ENCODE results near the gene PTPRN2. TPM values are rescaled to one million over a fixed set of nuclear protein-coding genes. Genes with fewer than 3 reads are reported as not detected.

The PTPRN2 gene
- total RNA-seq, 2 donors from 2014 or later, result 26.1 to 55.5 TPM

DNA sequence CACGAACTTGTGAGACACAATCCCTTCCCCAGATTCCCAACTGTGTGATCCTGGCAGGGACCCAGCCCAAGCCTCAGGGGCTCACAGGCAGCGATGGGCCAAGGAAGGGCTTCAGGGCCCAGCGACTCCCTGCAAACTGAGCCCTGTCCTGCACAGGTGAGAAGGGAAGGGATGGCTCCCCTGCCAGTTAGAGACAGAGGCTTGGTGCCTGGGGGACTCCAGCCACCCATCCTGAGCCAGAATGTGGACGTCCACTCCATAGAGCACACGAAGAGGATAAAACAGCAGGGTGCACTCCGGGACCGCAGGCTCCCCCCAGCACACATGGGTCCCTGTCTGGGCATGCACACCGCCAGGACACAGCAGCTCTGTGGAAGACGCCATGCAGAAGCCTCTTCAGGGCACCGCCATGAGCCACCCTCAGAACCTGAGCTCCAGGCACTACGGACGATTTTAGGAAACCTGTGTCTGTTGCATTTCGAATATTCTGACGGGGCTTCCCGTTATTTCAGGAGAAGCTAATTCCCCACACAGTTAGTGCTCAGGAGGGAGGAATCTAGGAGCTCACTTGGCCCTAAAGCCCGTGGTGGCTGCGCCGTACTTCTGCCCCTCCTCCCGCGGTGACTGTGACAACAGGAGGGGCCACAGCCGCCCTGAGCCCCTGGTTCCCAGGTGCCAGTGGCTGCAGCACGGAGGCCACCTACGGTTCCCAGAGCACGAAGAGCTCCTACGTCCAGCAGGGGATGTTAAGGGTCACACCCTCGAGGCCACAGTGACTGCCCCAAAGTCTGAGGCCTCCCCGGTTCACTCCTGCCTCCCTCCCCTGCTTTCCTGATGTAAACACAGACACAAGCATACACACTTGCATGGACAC lies 326.0 kb downstream of the PTPRN2 start:
- DNase-seq (ENCODE audit: low spot score), result no peak
- H3K27me3 ChIP-seq (replicated peaks; ENCODE audit: insufficient read depth), result no peaks in the 10 kb centered on the region
- no peaks in the 10 kb centered on the region for H3K9me3 ChIP-seq
- WGBS, result 84% methylated on average over 27 of the region's 27 CpGs
- H3K27ac ChIP-seq, result no peak overlapping the region
- no peak overlapping the region for H3K4me3 ChIP-seq
- H3K36me3 ChIP-seq, result no peaks in the 10 kb centered on the region
- TF ChIP-seq POLR2AphosphoS5 (IDR thresholded peaks at IDR 0.05), result no peak
- TF ChIP-seq, protein P1, sequence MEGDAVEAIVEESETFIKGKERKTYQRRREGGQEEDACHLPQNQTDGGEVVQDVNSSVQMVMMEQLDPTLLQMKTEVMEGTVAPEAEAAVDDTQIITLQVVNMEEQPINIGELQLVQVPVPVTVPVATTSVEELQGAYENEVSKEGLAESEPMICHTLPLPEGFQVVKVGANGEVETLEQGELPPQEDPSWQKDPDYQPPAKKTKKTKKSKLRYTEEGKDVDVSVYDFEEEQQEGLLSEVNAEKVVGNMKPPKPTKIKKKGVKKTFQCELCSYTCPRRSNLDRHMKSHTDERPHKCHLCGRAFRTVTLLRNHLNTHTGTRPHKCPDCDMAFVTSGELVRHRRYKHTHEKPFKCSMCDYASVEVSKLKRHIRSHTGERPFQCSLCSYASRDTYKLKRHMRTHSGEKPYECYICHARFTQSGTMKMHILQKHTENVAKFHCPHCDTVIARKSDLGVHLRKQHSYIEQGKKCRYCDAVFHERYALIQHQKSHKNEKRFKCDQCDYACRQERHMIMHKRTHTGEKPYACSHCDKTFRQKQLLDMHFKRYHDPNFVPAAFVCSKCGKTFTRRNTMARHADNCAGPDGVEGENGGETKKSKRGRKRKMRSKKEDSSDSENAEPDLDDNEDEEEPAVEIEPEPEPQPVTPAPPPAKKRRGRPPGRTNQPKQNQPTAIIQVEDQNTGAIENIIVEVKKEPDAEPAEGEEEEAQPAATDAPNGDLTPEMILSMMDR (IDR thresholded peaks at IDR 0.05), result no peak
- TF ChIP-seq POLR2A (IDR thresholded peaks at IDR 0.05), result no peak
- no peaks in the 10 kb centered on the region for H3K4me1 ChIP-seq (replicated peaks)
- intact Hi-C loops (cut with DNase I), result no loop called here

DNA sequence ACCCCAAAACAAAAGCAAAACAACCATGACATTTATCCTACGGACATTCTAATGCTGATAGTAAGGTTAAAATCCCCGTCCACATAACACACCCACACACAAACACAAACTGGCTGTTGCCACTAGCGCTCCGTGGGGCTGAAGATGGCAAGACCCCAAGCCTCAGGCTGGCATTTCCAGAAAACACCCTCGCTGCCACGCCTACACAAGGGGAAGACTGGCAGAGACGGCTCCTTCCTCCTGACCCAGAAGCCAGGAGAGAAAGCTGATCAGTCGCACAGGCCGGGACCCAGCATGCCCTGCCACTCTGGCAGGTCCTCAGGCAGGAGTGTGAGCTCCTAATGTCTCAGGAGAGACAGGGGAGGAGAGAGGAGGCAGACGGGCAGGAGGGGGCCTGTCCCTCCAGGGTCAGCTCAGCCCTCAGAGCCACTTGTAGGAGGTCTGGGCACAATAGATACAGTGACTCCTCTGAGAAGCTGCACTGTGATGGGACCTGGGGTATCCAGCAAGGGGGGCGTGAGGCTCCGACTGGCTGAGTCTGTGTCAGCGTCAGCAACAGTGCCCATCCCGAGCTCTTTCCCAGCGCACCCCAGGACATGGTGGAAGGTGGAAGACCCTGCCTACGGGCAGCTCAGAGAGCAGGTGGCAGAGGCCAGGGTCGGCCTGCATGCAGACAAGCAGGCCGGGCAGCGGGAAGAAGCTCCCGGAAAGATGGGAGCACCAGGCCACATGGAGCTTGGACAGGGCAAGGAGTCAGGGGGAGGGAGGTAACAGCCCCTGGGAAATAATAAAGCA lies 326.9 kb downstream of the PTPRN2 start:
- no peaks in the 10 kb centered on the region for H3K27me3 ChIP-seq (replicated peaks; ENCODE audit: insufficient read depth)
- intact Hi-C loops (cut with DNase I), result no loop called here
- no peaks in the 10 kb centered on the region for H3K36me3 ChIP-seq
- H3K27ac ChIP-seq, result no peak overlapping the region
- no peak for DNase-seq (ENCODE audit: low spot score)
- no peaks in the 10 kb centered on the region for H3K9me3 ChIP-seq
- no peak overlapping the region for H3K4me3 ChIP-seq
- H3K4me1 ChIP-seq (replicated peaks), result no peaks in the 10 kb centered on the region
- WGBS, result 69% methylated on average over 17 of the region's 20 CpGs
- TF ChIP-seq POLR2AphosphoS5 (IDR thresholded peaks at IDR 0.05) (no peak), POLR2A (IDR thresholded peaks at IDR 0.05) (no peak)
- TF ChIP-seq, protein P1 (IDR thresholded peaks at IDR 0.05), result no peak

DNA sequence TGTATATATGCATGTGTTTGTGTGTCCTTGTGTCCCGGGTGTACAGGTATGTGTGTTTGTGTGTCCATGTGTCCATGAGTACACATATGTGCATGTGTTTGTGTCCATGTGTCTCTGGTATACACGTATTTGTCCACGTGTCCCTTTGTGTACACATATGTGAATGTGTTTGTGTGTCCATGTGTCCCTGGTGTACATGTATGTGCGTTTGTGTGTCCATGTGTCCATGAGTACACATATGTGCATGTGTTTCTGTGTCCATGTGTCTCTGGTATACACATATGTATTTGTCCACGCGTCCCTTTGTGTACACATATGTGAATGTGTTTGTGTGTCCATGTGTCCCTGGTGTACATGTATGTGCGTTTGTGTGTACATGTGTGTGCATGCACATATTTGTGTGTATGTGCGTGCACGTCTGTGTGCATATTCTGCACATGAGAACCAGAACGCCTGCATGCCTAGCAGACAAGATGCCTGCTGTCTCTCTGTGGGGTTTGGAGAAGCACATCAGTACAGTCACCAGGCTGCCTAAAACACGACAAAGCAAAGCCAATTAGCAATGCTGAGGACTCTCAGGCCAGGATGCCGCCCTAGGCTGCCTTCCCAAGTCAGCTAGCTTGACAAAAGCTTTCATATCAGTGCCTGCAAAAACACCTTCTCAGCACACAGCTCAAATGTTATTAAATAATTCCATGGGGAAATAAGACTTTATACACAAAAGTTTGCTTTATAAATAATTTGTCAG lies 327.8 kb downstream of the PTPRN2 start:
- Histone ChIP-seq H3K27me3 (replicated peaks; ENCODE audit: insufficient read depth) (no peaks in the 10 kb centered on the region), H3K4me3 (no peak overlapping the region), H3K4me1 (replicated peaks) (no peaks in the 10 kb centered on the region), H3K36me3 (no peaks in the 10 kb centered on the region), H3K27ac (no peak overlapping the region), H3K9me3 (no peaks in the 10 kb centered on the region)
- WGBS, result 89% methylated on average over 12 of the region's 12 CpGs
- intact Hi-C loops (cut with DNase I), result no loop called here
- TF ChIP-seq, protein P1 (IDR thresholded peaks at IDR 0.05), result no peak
- TF ChIP-seq POLR2AphosphoS5 (IDR thresholded peaks at IDR 0.05) (no peak), POLR2A (IDR thresholded peaks at IDR 0.05) (no peak)
- DNase-seq (ENCODE audit: low spot score), result no peak

DNA sequence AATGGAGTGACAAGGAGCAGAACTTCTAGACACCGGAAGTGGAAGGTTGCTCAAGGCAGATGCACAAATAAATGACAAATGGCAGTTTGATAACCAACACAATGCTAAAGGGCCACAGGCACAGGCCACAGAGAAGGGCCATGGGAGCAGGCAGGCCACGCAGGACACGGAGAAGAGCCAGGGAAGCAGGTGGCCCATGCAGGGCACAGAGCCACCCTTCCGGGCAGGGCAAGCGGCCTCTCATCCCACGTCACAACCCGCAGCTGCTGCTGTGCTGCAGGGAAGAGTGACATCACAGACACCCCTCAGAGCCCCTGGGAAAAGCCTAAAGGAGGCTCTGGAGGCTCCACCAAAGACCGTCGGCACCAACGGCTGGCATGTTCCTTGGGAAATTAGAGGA lies 328.5 kb downstream of the PTPRN2 start:
- H3K27ac ChIP-seq, result no peak overlapping the region
- no peaks in the 10 kb centered on the region for H3K27me3 ChIP-seq (replicated peaks; ENCODE audit: insufficient read depth)
- H3K4me1 ChIP-seq (replicated peaks), result no peaks in the 10 kb centered on the region
- TF ChIP-seq POLR2AphosphoS5 (IDR thresholded peaks at IDR 0.05) (no peak), POLR2A (IDR thresholded peaks at IDR 0.05) (no peak)
- TF ChIP-seq, protein P1 (IDR thresholded peaks at IDR 0.05), result no peak
- DNase-seq (ENCODE audit: low spot score), result no peak
- 95% methylated on average over 10 of the region's 10 CpGs for WGBS
- H3K9me3 ChIP-seq, result no peaks in the 10 kb centered on the region
- no peak overlapping the region for H3K4me3 ChIP-seq
- no peaks in the 10 kb centered on the region for H3K36me3 ChIP-seq
- intact Hi-C loops (cut with DNase I), result no loop called here
